SH-SY5Y (cell line): ENCODE data around the gene NOP16.

Source experiments
- GATA2 ChIP-seq: IDR thresholded peaks from 2 replicates; pipeline ENCODE4 v1.6.1; 2011; ENCODE audit warnings: mild to moderate bottlenecking, low read depth, low read length
- GATA3 ChIP-seq: IDR thresholded peaks from 2 replicates; pipeline ENCODE4 v1.6.1; 2011; ENCODE audit warnings: low read depth, mild to moderate bottlenecking, low read length, moderate library complexity

DNA sequence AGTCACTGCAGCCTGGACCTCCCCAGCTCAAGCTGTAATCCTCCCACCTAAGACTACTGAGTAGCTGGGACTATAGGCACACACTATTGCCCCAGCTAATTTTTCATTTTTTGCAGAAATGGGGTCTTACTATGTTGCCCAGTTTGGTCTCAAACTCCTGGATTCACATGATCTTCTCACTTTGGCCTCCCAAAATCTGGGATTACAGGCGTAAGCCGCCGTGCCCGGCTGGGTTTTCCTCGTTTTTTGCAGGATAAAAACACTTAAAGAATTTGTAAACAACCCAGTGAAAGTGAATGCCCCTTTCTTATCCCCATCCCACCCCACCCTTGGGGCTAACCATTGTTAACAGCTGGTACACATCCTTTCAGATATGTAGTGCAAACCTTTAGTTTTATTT is 20.2 kb upstream of the NOP16 start:
- TF ChIP-seq GATA2 (no peak), GATA3 (no peak)
